ENCODE results near the gene INS.

Gene INS

GRCh38 chr11:2122222-2122906 is 38.6 kb downstream of the INS start:
- no peak for DNase-seq

- DNase-seq: no peak
Measured at GRCh38 chr11:2121227-2122130, 39.5 kb downstream of the INS start.

- DNase-seq: no peak
Measured at GRCh38 chr11:2120359-2121100, 40.5 kb downstream of the INS start.

GRCh38 chr11:2118677-2119076 is 42.3 kb downstream of the INS start:
- DNase-seq: no peak

- DNase-seq: no peak
Measured at GRCh38 chr11:2116680-2117079, 44.3 kb downstream of the INS start.

GRCh38 chr11:2115308-2115707 is 45.7 kb downstream of the INS start:
- DNase-seq: no peak

- DNase-seq: no peak
Measured at GRCh38 chr11:2114430-2115241, 46.4 kb downstream of the INS start.

GRCh38 chr11:2113776-2114175 is 47.2 kb downstream of the INS start:
- DNase-seq: no peak

GRCh38 chr11:2110521-2110920 is 50.5 kb downstream of the INS start:
- peak in 1 of 56 donors; percentile 3 for DNase-seq
